Kidney (tissue), 14 donors: Measurements from ENCODE around the gene LLGL2. TPM values are rescaled to one million over a fixed set of nuclear protein-coding genes. Genes with fewer than 3 reads are reported as not detected.

Source experiments
- DNase-seq, 5 donors: peaks; one replicate each; pipeline ENCODE4 v3.0.0-alpha.2; 2013 to 2020
- FAIRE-seq: peaks from 2 replicates; lab custom pipeline; 2012; peaks lifted over from hg19 to GRCh38; lab: Jason Lieb, UNC
- H3K27ac ChIP-seq, 2 donors: one replicate each; pipeline ENCODE4 v1.7.0; 2013; ENCODE audit warnings: low read depth in 2 of 2, low read length in 2 of 2, inconsistent platforms in 1 of 2
- H3K27me3 ChIP-seq: one replicate; pipeline ENCODE4 v1.7.1; 2013; ENCODE audit warnings: low read length, inconsistent platforms; ENCODE audit not compliant: control insufficient read depth, insufficient read depth
- H3K36me3 ChIP-seq, 3 donors: one replicate each; pipeline versions ENCODE4 v1.7.0 to v1.7.1; 2013; ENCODE audit warnings: low read length in 3 of 3, control low read depth in 1 of 3, inconsistent platforms in 1 of 3; ENCODE audit not compliant: insufficient read depth in 3 of 3, control insufficient read depth in 2 of 3
- H3K4me1 ChIP-seq, 3 donors: one replicate each; pipeline versions ENCODE4 v1.7.0 to v1.7.1; 2013; ENCODE audit warnings: low read length in 3 of 3, inconsistent platforms in 1 of 3, low read depth in 1 of 3; ENCODE audit not compliant: control insufficient read depth in 2 of 3, insufficient read depth in 2 of 3
- H3K4me3 ChIP-seq, 3 donors: one replicate each; pipeline versions ENCODE4 v1.7.0 to v1.8.1; 2013; ENCODE audit warnings: low read length in 3 of 3, control low read depth in 1 of 3, inconsistent platforms in 1 of 3
- H3K9ac ChIP-seq, 3 donors: one replicate each; pipeline versions ENCODE4 v1.7.0 to v1.7.1; 2013; ENCODE audit warnings: low read length in 3 of 3, control low read depth in 1 of 3, inconsistent platforms in 1 of 3
- H3K9me3 ChIP-seq, 3 donors: one replicate each; pipeline versions ENCODE4 v1.7.0 to v1.7.1; 2013; ENCODE audit warnings: low read length in 3 of 3, control low read depth in 1 of 3, inconsistent platforms in 1 of 3; ENCODE audit not compliant: control insufficient read depth in 2 of 3, insufficient read depth in 1 of 3
- intact Hi-C: fragments of 100-400 bp; cut with DNase I; formaldehyde crosslinking; loops from one replicate; pipeline ENCODE4 v1.11.1; 2022
- polyA plus RNA-seq: library from polyadenylated mRNA; stranded (reverse); fragments of 350-450 nt; fragmentation: Illumina TruSeq; extraction: RNeasy Lipid Tissue Mini Kit (QIAGEN cat#74804); gene quantifications from one replicate; pipeline ENCODE4 v1.2.3, GENCODE V29; 2014; ENCODE audit warnings: low read depth, low replicate concordance; ENCODE audit not compliant: insufficient read depth
- total RNA-seq: library from RNA; stranded (reverse); fragmentation: NEBNext Ultra II Directional; extraction: Animal tissue kit (Norgen Biotek cat#: 25700); gene quantifications from one replicate; pipeline ENCODE4 v1.2.1, GENCODE V29; 2021
- TF ChIP-seq, protein P1 (sequence below): IDR thresholded peaks from 3 replicates; pipeline ENCODE4 v1.5.1; 2012; ENCODE audit warnings: mild to moderate bottlenecking, moderate library complexity, borderline replicate concordance; ENCODE audit not compliant: insufficient read depth; ENCODE audit errors: extremely low read depth
- donor health status: control.
- donor health status: control.
- donor health status: control.
- donor health status: control.
- donor health status: control.
- donor health status: DM: yes; HTN: yes; CAD: no.
- donor health status: Normal renal cell carcinoma (clear cell type).

Gene LLGL2
- total and polyA plus RNA-seq, 2 donors from 2014 or later = 181 to 262 TPM

DNA sequence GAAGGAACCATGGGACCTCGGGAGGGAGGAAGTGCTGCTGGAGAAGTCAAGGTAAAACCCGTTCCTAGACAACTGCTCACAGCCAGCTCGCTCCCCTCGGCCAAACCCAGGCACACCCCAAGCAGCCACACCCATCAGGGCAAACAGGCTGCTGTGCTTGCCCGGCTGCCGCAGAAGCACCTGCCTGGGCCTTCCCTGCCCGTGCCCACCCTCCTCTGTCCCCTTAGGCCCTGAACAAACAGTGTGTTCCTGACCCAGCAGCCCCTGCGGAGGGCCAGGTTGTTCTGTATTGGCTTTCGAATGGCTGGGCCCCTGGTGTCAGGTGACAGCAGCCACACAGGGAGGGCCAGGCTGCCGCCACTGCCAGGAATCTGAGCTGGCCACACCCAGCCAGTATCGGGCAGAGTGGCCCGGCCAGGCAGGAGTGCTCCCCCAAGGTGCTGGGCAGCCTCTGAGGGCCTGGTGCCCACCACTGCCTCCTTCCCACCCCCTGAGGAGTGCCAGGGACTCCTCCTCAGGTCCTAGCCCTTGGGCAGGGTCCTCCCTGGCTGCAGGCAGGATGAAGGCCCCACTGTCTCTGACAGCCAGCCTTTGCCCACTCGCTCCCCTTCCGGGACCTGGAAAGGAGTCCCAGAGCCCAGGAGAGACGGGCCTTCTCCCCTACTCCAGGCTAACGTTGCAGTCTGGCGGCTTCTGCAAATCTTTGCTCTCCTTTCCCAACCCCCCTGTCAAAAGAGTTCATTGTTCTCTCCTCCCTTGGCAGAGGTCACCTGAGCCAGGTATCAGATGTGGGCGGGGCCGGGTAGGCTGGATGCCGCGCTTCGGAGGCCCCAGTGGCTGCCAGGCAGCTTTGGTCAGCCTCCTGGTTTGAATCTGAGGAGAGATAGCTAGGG is 24.0 kb downstream of the LLGL2 start:
- TF ChIP-seq, protein P1, sequence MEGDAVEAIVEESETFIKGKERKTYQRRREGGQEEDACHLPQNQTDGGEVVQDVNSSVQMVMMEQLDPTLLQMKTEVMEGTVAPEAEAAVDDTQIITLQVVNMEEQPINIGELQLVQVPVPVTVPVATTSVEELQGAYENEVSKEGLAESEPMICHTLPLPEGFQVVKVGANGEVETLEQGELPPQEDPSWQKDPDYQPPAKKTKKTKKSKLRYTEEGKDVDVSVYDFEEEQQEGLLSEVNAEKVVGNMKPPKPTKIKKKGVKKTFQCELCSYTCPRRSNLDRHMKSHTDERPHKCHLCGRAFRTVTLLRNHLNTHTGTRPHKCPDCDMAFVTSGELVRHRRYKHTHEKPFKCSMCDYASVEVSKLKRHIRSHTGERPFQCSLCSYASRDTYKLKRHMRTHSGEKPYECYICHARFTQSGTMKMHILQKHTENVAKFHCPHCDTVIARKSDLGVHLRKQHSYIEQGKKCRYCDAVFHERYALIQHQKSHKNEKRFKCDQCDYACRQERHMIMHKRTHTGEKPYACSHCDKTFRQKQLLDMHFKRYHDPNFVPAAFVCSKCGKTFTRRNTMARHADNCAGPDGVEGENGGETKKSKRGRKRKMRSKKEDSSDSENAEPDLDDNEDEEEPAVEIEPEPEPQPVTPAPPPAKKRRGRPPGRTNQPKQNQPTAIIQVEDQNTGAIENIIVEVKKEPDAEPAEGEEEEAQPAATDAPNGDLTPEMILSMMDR = no peak
- intact Hi-C loops = no loop called here
- FAIRE-seq = no peak
- H3K36me3 ChIP-seq = peaks cover 0 to 4% (median 0%) of the 10 kb centered on the region in 3 donors
- H3K4me3 ChIP-seq = no peak overlapping the region
- H3K9ac ChIP-seq = peak overlapping the region in 1 of 3 donors; percentile 67
- peak; percentile 91 to 95 (median 92) for DNase-seq
- H3K27me3 ChIP-seq = no peaks in the 10 kb centered on the region
- peaks cover 3 to 30% (median 20%) of the 10 kb centered on the region in 3 donors for H3K4me1 ChIP-seq
- no peaks in the 10 kb centered on the region for H3K9me3 ChIP-seq
- peak overlapping the region; percentile 90 to 97 for H3K27ac ChIP-seq

DNA sequence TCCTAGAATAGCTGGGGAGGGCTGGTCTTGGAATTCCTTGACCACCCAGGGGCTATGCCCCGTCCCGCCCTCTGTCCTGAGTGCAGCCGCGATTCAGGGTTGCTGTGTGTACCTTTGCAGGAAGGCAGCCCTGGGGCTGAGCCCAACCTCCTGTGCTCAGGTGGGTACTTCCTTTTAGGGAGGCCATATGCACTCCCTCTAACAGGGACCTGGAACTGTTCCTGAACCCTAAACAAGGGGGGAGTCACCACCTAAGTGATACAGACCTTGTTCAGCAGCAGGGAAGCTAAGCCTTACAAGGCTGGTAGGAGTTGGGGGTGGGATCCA is 24.6 kb downstream of the LLGL2 start:
- Histone ChIP-seq H3K9me3 (no peaks in the 10 kb centered on the region), H3K4me3 (no peak overlapping the region), H3K4me1 (peaks cover 3 to 26% (median 17%) of the 10 kb centered on the region in 3 donors), H3K27me3 (no peaks in the 10 kb centered on the region), H3K27ac (peak overlapping the region; percentile 90 to 97), H3K9ac (peak overlapping the region in 1 of 3 donors; percentile 67), H3K36me3 (peaks cover 0 to 4% (median 0%) of the 10 kb centered on the region in 3 donors)
- no peak for FAIRE-seq
- DNase-seq = no peak
- TF ChIP-seq, protein P1 = no peak
- intact Hi-C loops = no loop called here

DNA sequence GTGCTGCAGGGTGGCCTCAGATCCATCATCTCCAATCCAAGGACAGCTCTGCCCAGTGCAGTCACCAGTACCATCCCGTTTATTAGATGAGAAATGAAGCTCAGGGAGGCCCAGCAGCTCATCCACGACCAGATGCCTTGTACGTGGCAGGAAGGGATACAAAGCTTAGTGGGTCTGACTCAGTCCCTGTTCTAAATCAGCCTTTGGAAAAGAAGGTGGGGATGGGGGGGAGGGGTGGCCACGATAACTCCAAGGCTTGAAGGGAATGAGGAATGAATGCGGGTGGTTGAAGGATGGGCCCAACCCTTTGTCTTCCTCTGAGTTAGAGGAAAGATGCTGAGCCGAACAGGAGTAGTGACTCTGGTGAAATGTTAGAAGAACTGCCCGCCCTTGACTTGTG is 25.8 kb downstream of the LLGL2 start:
- TF ChIP-seq, protein P1 = no peak
- intact Hi-C loops = no loop called here
- H3K27ac ChIP-seq = peak overlapping the region; percentile 69 to 78
- H3K9ac ChIP-seq = no peak overlapping the region
- peaks cover 3 to 24% (median 14%) of the 10 kb centered on the region in 3 donors for H3K4me1 ChIP-seq
- no peak for DNase-seq
- H3K36me3 ChIP-seq = peaks cover 0 to 4% (median 0%) of the 10 kb centered on the region in 3 donors
- no peak overlapping the region for H3K4me3 ChIP-seq
- H3K27me3 ChIP-seq = no peaks in the 10 kb centered on the region
- no peak for FAIRE-seq
- no peaks in the 10 kb centered on the region for H3K9me3 ChIP-seq
